GM23338 (cell line): ENCODE data around the gene SPG21. TPM values are rescaled to one million over a fixed set of nuclear protein-coding genes. Genes with fewer than 3 reads are reported as not detected.

Experiments used
- ATAC-seq: fragments of 200-7000 bp; cut with Tn5 transposase; 3 replicates; pipeline ENCODE4 v1.9.1; 2020
- DNase-seq: peaks from one replicate; pipeline ENCODE4 v3.0.0-alpha.2; 2015; ENCODE audit warnings: low spot score
- H2AFZ ChIP-seq: fragments of 200-600 bp; sonication (generic); 2 replicates; pipeline ENCODE4 v1.8.0; 2016; ENCODE audit warnings: antibody characterized with exemption, mild to moderate bottlenecking, moderate library complexity
- H3F3A ChIP-seq: fragments of 200-600 bp; sonication (generic); replicated peaks from 2 replicates; pipeline ENCODE4 v1.8.0; 2017; ENCODE audit warnings: antibody characterized with exemption, mixed run types, low read depth
- H3K27ac ChIP-seq: fragments of 200-600 bp; sonication (generic); 2 replicates; pipeline ENCODE4 v1.6.1; 2016; ENCODE audit warnings: low read depth
- H3K27me3 ChIP-seq: fragments of 200-600 bp; sonication (generic); 2 replicates; pipeline ENCODE4 v1.8.0; 2016; ENCODE audit warnings: mild to moderate bottlenecking, mixed run types, moderate library complexity; ENCODE audit not compliant: insufficient read depth
- H3K36me3 ChIP-seq: fragments of 200-600 bp; sonication (generic); 2 replicates; pipeline ENCODE4 v1.8.0; 2016; ENCODE audit warnings: mild to moderate bottlenecking; ENCODE audit not compliant: insufficient read depth
- H3K4me1 ChIP-seq: fragments of 200-600 bp; sonication (generic); 2 replicates; pipeline ENCODE4 v1.8.0; 2016; ENCODE audit warnings: mild to moderate bottlenecking, moderate library complexity; ENCODE audit not compliant: insufficient read depth
- H3K4me2 ChIP-seq: fragments of 200-600 bp; sonication (generic); 2 replicates; pipeline ENCODE4 v1.7.1; 2017; ENCODE audit warnings: mixed run types
- H3K4me3 ChIP-seq: fragments of 200-600 bp; sonication (generic); 2 replicates; pipeline ENCODE4 v1.6.1; 2016; ENCODE audit warnings: mixed run types
- H3K79me2 ChIP-seq: fragments of 200-600 bp; sonication (generic); replicated peaks from 2 replicates; pipeline ENCODE4 v1.8.0; 2017; ENCODE audit warnings: mild to moderate bottlenecking; ENCODE audit not compliant: insufficient read depth
- H3K9me2 ChIP-seq: fragments of 200-600 bp; sonication (generic); 2 replicates; pipeline ENCODE4 v1.8.0; 2017; ENCODE audit not compliant: insufficient read depth
- H4K20me1 ChIP-seq: fragments of 200-600 bp; sonication (generic); replicated peaks from 2 replicates; pipeline ENCODE4 v1.8.0; 2017; ENCODE audit warnings: mild to moderate bottlenecking; ENCODE audit not compliant: insufficient read depth
- H3K27ac Mint-ChIP-seq: 2 replicates; pipeline ENCODE4 v1.8.0; 2020; ENCODE audit warnings: inconsistent platforms, mild to moderate bottlenecking, moderate library complexity, mixed read lengths
- H3K27me3 Mint-ChIP-seq: 3 replicates; pipeline ENCODE4 v1.8.0; 2022; ENCODE audit warnings: low read depth, mild to moderate bottlenecking, moderate library complexity, mixed read lengths, inconsistent platforms; ENCODE audit not compliant: insufficient read depth, poor library complexity
- H3K36me3 Mint-ChIP-seq: 3 replicates; pipeline ENCODE4 v1.8.0; 2021; ENCODE audit warnings: low read depth, mild to moderate bottlenecking, inconsistent platforms, moderate library complexity, mixed read lengths
- H3K4me1 Mint-ChIP-seq: 3 replicates; pipeline ENCODE4 v1.8.0; 2020; ENCODE audit warnings: mild to moderate bottlenecking, inconsistent platforms, mixed read lengths
- H3K4me3 Mint-ChIP-seq: 3 replicates; pipeline ENCODE4 v1.8.0; 2021; ENCODE audit warnings: moderate library complexity, mild to moderate bottlenecking, inconsistent platforms, mixed read lengths
- H3K9me3 Mint-ChIP-seq: 3 replicates; pipeline ENCODE4 v1.8.0; 2020; ENCODE audit warnings: moderate library complexity, mild to moderate bottlenecking, inconsistent platforms, mixed read lengths
- CREB1 ChIP-seq: fragments of 250-450 bp; sonication (Bioruptor Pico); IDR thresholded peaks from 2 replicates; pipeline ENCODE4 v1.5.0; 2020; ENCODE audit warnings: low read depth, mild to moderate bottlenecking, moderate library complexity
- CTCF ChIP-seq, 2 experiments: fragments of 200-600 bp in 1 of 2; sonication (generic) in 1 of 2; conservative IDR thresholded peaks; 2 replicates each; pipeline versions ENCODE4 v1.5.1 to v1.6.1; 2016 to 2017; ENCODE audit warnings: antibody characterized with exemption in 2 of 2, low read depth in 2 of 2, mild to moderate bottlenecking in 2 of 2, moderate library complexity in 1 of 2
- ETS1 ChIP-seq: IDR thresholded peaks from 2 replicates; pipeline ENCODE4 v1.6.1; 2016; ENCODE audit warnings: antibody characterized with exemption
- EZH2 ChIP-seq: fragments of 200-600 bp; sonication (generic); IDR thresholded peaks from one replicate; pipeline ENCODE4 v1.8.0; 2017; ENCODE audit warnings: antibody characterized with exemption, mild to moderate bottlenecking, low read depth; ENCODE audit not compliant: unreplicated experiment
- EZH2phosphoT487 ChIP-seq: fragments of 200-600 bp; sonication (generic); IDR thresholded peaks from one replicate; pipeline ENCODE4 v1.8.1; 2018; ENCODE audit warnings: antibody characterized with exemption; ENCODE audit not compliant: unreplicated experiment
- JUNB ChIP-seq: IDR thresholded peaks from one replicate; pipeline ENCODE4 v1.6.1; 2016; ENCODE audit warnings: antibody characterized with exemption; ENCODE audit not compliant: unreplicated experiment
- NANOG ChIP-seq: IDR thresholded peaks from 2 replicates; pipeline ENCODE4 v1.6.1; 2016; ENCODE audit warnings: antibody characterized with exemption, borderline replicate concordance
- POLR2AphosphoS5 ChIP-seq: IDR thresholded peaks from 2 replicates; pipeline ENCODE4 v1.6.1; 2016; ENCODE audit warnings: antibody characterized with exemption, low read depth
- ZNF114 ChIP-seq: fragments of 250-450 bp; sonication (Bioruptor Pico); IDR thresholded peaks from 2 replicates; pipeline ENCODE4 v1.5.0; 2020; ENCODE audit warnings: mild to moderate bottlenecking, moderate library complexity
- ZNF331 ChIP-seq: fragments of 250-450 bp; sonication (Bioruptor Pico); IDR thresholded peaks from 2 replicates; pipeline ENCODE4 v1.5.0; 2020; ENCODE audit warnings: low read depth, mild to moderate bottlenecking, moderate library complexity
- ZNF462 ChIP-seq: fragments of 250-450 bp; sonication (Bioruptor Pico); IDR thresholded peaks from 2 replicates; pipeline ENCODE4 v1.5.0; 2020; ENCODE audit warnings: mild to moderate bottlenecking, moderate library complexity
- polyA plus RNA-seq: library from polyadenylated mRNA; unstranded; fragments of >200 nt; fragmentation: Nextera tagmentation; extraction: Ambion mirVana; gene quantifications from 2 replicates; pipeline ENCODE4 v1.2.1, GENCODE V29; 2016
- total RNA-seq: library from RNA; depleted of rRNA; stranded (reverse); fragments of >200 nt; shearing (Covaris generic); gene quantifications from 2 replicates; pipeline ENCODE4 v1.2.3, GENCODE V29; 2014

Gene SPG21
- total and polyA plus RNA-seq, 2 experiments from 2014 or later = 81.0 to 102 TPM

- H3K4me3 Mint-ChIP-seq = no peak overlapping the region
- no peak for ATAC-seq
Measured at GRCh38 chr15:65037309-65037708, 47.6 kb upstream of the SPG21 start.

GRCh38 chr15:65034719-65035118 is 45.0 kb upstream of the SPG21 start:
- Histone ChIP-seq H4K20me1 (no peaks in the 10 kb centered on the region), H2AFZ (no peak overlapping the region), H3K4me1 (no peaks in the 10 kb centered on the region), H3K27ac (no peak overlapping the region), H3K27me3 (no peaks in the 10 kb centered on the region), H3K4me3 (no peak overlapping the region), H3K4me2 (no peak overlapping the region), H3K9me2 (no peaks in the 10 kb centered on the region), H3F3A (0 out of 2 replicates have a peak, but pooled peaks cover 6% of the 10 kb centered on the region), H3K36me3 (no peaks in the 10 kb centered on the region), H3K79me2 (no peaks in the 10 kb centered on the region)
- Mint-ChIP-seq H3K4me1 (peaks cover 5% of the 10 kb centered on the region; the same call in 2 of the 3 replicates), H3K9me3 (no peaks in the 10 kb centered on the region), H3K4me3 (no peak overlapping the region), H3K36me3 (no peaks in the 10 kb centered on the region), H3K27me3 (peaks cover 6% of the 10 kb centered on the region), H3K27ac (no peak overlapping the region)
- DNase-seq = no peak
- no peak for ATAC-seq
- TF ChIP-seq JUNB (no peak), NANOG (no peak), EZH2 (no peak), POLR2AphosphoS5 (no peak), ZNF462 (CRISPR knock-in tag) (no peak)

More at GRCh38 chr15:65037309-65037708, 47.6 kb upstream of the SPG21 start:
- no peaks in the 10 kb centered on the region for H3K36me3 ChIP-seq
- no peaks in the 10 kb centered on the region for H3K9me2 ChIP-seq
- Mint-ChIP-seq H3K36me3 (no peaks in the 10 kb centered on the region), H3K9me3 (no peaks in the 10 kb centered on the region), H3K4me1 (peaks cover 5% of the 10 kb centered on the region; the same call in 2 of the 3 replicates), H3K27me3 (no peaks in the 10 kb centered on the region), H3K27ac (no peak overlapping the region)
- no peak overlapping the region for H3K4me2 ChIP-seq
- H3K27ac ChIP-seq = no peak overlapping the region
- no peaks in the 10 kb centered on the region for H3K27me3 ChIP-seq
- H3K79me2 ChIP-seq = no peaks in the 10 kb centered on the region
- no peak overlapping the region for H3K4me3 ChIP-seq
- no peaks in the 10 kb centered on the region for H4K20me1 ChIP-seq
- no peak for TF ChIP-seq JUNB
- TF ChIP-seq ETS1 = no peak
- no peak for TF ChIP-seq EZH2phosphoT487
- TF ChIP-seq ZNF331 (CRISPR knock-in tag) = no peak
- no peak for TF ChIP-seq CTCF (conservative IDR thresholded peaks at IDR 0.05; ENCODE audit: low read depth in 2 of 2)
- TF ChIP-seq CREB1 (CRISPR knock-in tag) = no peak
- no peak for TF ChIP-seq ZNF114
- no peak for TF ChIP-seq POLR2AphosphoS5
- no peak for TF ChIP-seq EZH2
- H3F3A ChIP-seq = no peaks in the 10 kb centered on the region
- H2AFZ ChIP-seq = no peak overlapping the region
- no peak for DNase-seq
- H3K4me1 ChIP-seq = no peaks in the 10 kb centered on the region
